Chondrocyte (in vitro differentiated cells): ENCODE data around the gene OXSR1. TPM values are rescaled to one million over a fixed set of nuclear protein-coding genes. Genes with fewer than 3 reads are reported as not detected.

ENCODE experiments used
- DNase-seq: peaks from one replicate; pipeline ENCODE4 v3.0.0; 2021; ENCODE audit warnings: mixed read lengths, low spot score
- H3K27ac Mint-ChIP-seq: one replicate; pipeline ENCODE4 v1.8.0; 2021; ENCODE audit warnings: mild to moderate bottlenecking, moderate library complexity, mixed read lengths; ENCODE audit not compliant: unreplicated experiment
- H3K27me3 Mint-ChIP-seq: 2 replicates; pipeline ENCODE4 v1.8.0; 2021; ENCODE audit warnings: low read depth, mixed read lengths
- H3K36me3 Mint-ChIP-seq: 2 replicates; pipeline ENCODE4 v1.8.0; 2021; ENCODE audit warnings: low read depth, mixed read lengths
- H3K4me1 Mint-ChIP-seq: 2 replicates; pipeline ENCODE4 v1.8.0; 2021; ENCODE audit warnings: low read depth, mild to moderate bottlenecking, mixed read lengths
- H3K4me3 Mint-ChIP-seq: one replicate; pipeline ENCODE4 v1.8.0; 2021; ENCODE audit warnings: mild to moderate bottlenecking, moderate library complexity, mixed read lengths; ENCODE audit not compliant: unreplicated experiment
- H3K9me3 Mint-ChIP-seq: 2 replicates; pipeline ENCODE4 v1.8.0; 2021; ENCODE audit warnings: low read depth, mixed read lengths
- CTCF ChIP-seq: fragments of 200-600 bp; sonication (generic); IDR thresholded peaks from 2 replicates; pipeline ENCODE4 v1.5.0; 2021; ENCODE audit warnings: antibody characterized with exemption, mild to moderate bottlenecking, moderate library complexity
- total RNA-seq: library from RNA; stranded (reverse); gene quantifications from 3 replicates; pipeline ENCODE4 v1.2.1, GENCODE V29; 2021

The OXSR1 gene
- total RNA-seq, 1 donor from 2014 or later = 76.0 TPM

- peaks cover 45% of the 10 kb centered on the region for H3K36me3 Mint-ChIP-seq
- no peak overlapping the region for H3K4me3 Mint-ChIP-seq
- peaks cover 22% of the 10 kb centered on the region for H3K4me1 Mint-ChIP-seq
- H3K27ac Mint-ChIP-seq = no peak overlapping the region
- TF ChIP-seq CTCF = no peak
- H3K9me3 Mint-ChIP-seq = no peaks in the 10 kb centered on the region
- no peaks in the 10 kb centered on the region for H3K27me3 Mint-ChIP-seq
- no peak for DNase-seq
These were observed 85.9 kb downstream of the OXSR1 start for GRCh38 chr3:38251197-38251596.

GRCh38 chr3:38253704-38254103 lies 88.4 kb downstream of the OXSR1 start:
- Mint-ChIP-seq H3K36me3 (peaks cover 44% of the 10 kb centered on the region), H3K9me3 (no peaks in the 10 kb centered on the region), H3K4me3 (no peak overlapping the region), H3K27ac (no peak overlapping the region), H3K4me1 (peaks cover 9% of the 10 kb centered on the region), H3K27me3 (no peaks in the 10 kb centered on the region)
- no peak for TF ChIP-seq CTCF
- no peak for DNase-seq

- Mint-ChIP-seq H3K4me3 (no peak overlapping the region), H3K36me3 (peaks cover 40% of the 10 kb centered on the region), H3K27ac (no peak overlapping the region), H3K27me3 (no peaks in the 10 kb centered on the region), H3K4me1 (peaks cover 15% of the 10 kb centered on the region), H3K9me3 (no peaks in the 10 kb centered on the region)
- no peak for DNase-seq
- no peak for TF ChIP-seq CTCF
These were observed 89.5 kb downstream of the OXSR1 start for GRCh38 chr3:38254872-38255271.

- Mint-ChIP-seq H3K36me3 (peaks cover 43% of the 10 kb centered on the region), H3K27ac (no peak overlapping the region), H3K4me1 (peaks cover 21% of the 10 kb centered on the region), H3K9me3 (no peaks in the 10 kb centered on the region), H3K27me3 (no peaks in the 10 kb centered on the region), H3K4me3 (no peak overlapping the region)
- DNase-seq = no peak
- TF ChIP-seq CTCF = no peak
These were observed 90.3 kb downstream of the OXSR1 start for GRCh38 chr3:38255627-38256026.

- Mint-ChIP-seq H3K27me3 (no peaks in the 10 kb centered on the region), H3K27ac (no peak overlapping the region), H3K4me3 (no peak overlapping the region), H3K36me3 (peaks cover 36% of the 10 kb centered on the region), H3K9me3 (no peaks in the 10 kb centered on the region), H3K4me1 (peaks cover 21% of the 10 kb centered on the region)
- DNase-seq = no peak
- no peak for TF ChIP-seq CTCF
These were observed 92.2 kb downstream of the OXSR1 start for GRCh38 chr3:38257583-38257982.
